8988T (cell line): ENCODE data around the gene APOBEC3H.

Source experiments
- DNase-seq: peaks from one replicate; pipeline ENCODE4 v3.0.0; 2011

The APOBEC3H gene

GRCh38 chr22:39081598-39081997, 15.4 kb upstream of the APOBEC3H start:
- DNase-seq = no peak

- DNase-seq = no peak
Measured at GRCh38 chr22:39083212-39084165, 13.6 kb upstream of the APOBEC3H start.

- DNase-seq = no peak
Measured at GRCh38 chr22:39084666-39085065, 12.4 kb upstream of the APOBEC3H start.

- DNase-seq = no peak
Measured at GRCh38 chr22:39087098-39087497, 9.9 kb upstream of the APOBEC3H start.

GRCh38 chr22:39087881-39088684, 9.0 kb upstream of the APOBEC3H start:
- no peak for DNase-seq

GRCh38 chr22:39088685-39089032, 8.4 kb upstream of the APOBEC3H start:
- no peak for DNase-seq

- no peak for DNase-seq
Measured at GRCh38 chr22:39089928-39090327, 7.1 kb upstream of the APOBEC3H start.

- no peak for DNase-seq
Measured at GRCh38 chr22:39090426-39091064, 6.5 kb upstream of the APOBEC3H start.

GRCh38 chr22:39091126-39092081, 5.6 kb upstream of the APOBEC3H start:
- no peak for DNase-seq

GRCh38 chr22:39092111-39092862, 4.8 kb upstream of the APOBEC3H start:
- no peak for DNase-seq

- no peak for DNase-seq
Measured at GRCh38 chr22:39094717-39095389, 2.2 kb upstream of the APOBEC3H start.

GRCh38 chr22:39095971-39096370, 1.1 kb upstream of the APOBEC3H start:
- no peak for DNase-seq

GRCh38 chr22:39098026-39098425, 982 bp downstream of the APOBEC3H start:
- DNase-seq = no peak

- DNase-seq = no peak
Measured at GRCh38 chr22:39098576-39098975, 1.5 kb downstream of the APOBEC3H start.

GRCh38 chr22:39101226-39101625, 4.2 kb downstream of the APOBEC3H start:
- no peak for DNase-seq

- DNase-seq = no peak
Measured at GRCh38 chr22:39103431-39103830, 6.4 kb downstream of the APOBEC3H start.

GRCh38 chr22:39106326-39106725, 9.3 kb downstream of the APOBEC3H start:
- DNase-seq = no peak

GRCh38 chr22:39108487-39108886, 11.4 kb downstream of the APOBEC3H start:
- DNase-seq = no peak

- no peak for DNase-seq
Measured at GRCh38 chr22:39109361-39109760, 12.3 kb downstream of the APOBEC3H start.

- DNase-seq = no peak
Measured at GRCh38 chr22:39110631-39111561, 13.9 kb downstream of the APOBEC3H start.
